Non-pigmented ciliary epithelial cell (primary cell): Measurements from ENCODE around the gene PIGH.
A peak's percentile ranks its signal among the peaks of the same experiment; 100 is the strongest.

Experiments used
- DNase-seq: peaks from one replicate; pipeline ENCODE4 v3.0.0-alpha.2; 2010; ENCODE audit warnings: low read depth

Gene PIGH

DNA sequence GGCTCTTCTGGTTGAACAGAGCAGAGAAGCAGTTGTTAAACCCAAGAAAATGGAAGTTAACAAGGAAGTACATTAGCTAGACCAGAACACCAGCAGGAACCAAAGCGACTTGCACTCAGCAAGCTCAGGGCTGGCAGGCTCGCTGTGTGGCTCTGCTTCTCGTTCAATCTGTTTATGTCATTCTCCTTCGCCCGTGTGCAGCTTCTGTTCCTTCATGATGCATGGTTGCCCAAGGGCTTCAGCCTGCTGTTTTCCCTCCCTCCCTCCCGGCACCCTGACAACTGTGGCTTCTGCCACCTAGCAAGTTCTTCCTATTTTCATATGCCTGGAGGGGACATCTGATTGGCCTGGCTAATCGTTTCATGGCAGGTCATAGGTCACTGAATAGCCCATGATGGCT, 25.3 kb downstream of the PIGH start:
- no peak for DNase-seq

DNA sequence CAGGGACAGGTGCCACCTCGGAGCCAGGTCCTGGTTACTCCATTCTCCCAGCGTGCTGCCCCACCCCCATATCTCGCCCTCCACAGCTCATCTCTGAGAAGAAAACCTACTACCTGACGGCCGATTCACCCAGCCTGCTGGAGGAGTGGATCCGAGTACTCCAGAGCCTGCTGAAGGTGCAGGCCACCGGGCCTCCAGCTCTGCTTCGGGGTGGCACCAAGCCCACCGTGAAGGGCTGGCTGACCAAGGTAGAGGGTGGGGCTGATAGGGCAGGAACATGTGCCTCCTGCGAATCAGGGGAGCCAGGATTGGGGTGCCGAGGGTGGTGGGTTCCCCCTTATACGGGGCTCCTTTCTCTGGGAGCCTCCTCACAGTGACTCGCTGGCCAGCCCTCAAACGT, 25.9 kb downstream of the PIGH start:
- DNase-seq = no peak

DNA sequence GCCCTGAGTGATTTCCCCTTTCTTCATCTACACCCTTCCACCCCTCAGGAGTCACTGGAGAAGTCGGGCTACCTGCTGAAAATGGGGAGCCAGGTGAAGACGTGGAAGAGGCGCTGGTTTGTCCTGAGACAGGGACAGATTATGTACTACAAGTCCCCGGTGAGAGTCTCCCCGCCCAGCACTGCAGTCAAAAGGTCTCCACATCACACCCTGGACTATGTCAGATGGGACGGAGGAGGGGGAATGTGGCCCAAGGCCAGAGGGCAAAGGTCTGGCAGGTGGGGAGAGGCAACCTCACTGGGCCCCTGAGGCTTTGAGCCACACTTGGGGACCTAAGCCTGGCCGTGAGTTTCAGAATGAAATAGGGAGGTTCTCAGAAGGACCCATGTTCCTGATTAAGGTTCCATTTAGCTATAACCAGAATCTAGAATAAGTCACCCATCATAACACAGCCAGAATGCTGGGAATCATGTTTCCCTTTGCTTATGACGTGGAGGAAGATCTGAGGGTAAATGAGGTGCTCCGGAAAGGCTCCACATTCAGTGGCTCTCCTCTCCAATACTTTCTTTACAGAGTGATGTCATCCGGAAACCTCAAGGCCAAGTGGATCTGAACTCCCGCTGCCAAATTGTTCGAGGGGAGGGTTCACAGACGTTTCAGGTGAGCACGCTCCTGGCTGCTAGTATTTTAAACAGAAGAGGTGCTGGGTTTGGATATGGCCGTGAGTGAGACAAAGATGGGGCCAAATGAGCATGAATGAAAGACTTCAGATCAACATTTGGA, 26.6 kb downstream of the PIGH start:
- no peak for DNase-seq

DNA sequence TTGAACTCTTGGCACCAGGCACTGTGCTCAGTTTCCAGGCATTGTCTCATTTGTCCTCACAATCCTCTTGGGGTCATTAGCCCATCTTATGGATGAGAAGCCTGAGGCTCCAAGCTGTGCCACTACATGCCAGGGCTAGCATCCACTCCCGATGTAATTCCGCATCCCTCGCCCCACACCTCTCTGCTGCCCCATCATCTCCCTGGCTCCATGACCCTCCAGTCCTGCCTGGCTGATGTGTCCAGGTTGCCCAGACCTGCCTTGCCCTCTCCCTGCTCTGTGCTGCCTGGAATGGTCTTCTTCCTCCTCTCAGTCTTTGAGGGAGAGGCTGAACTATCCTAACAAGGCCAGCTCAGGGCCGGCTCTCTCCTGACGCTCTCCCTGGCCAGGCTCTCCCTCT, 27.5 kb downstream of the PIGH start:
- DNase-seq = no peak

DNA sequence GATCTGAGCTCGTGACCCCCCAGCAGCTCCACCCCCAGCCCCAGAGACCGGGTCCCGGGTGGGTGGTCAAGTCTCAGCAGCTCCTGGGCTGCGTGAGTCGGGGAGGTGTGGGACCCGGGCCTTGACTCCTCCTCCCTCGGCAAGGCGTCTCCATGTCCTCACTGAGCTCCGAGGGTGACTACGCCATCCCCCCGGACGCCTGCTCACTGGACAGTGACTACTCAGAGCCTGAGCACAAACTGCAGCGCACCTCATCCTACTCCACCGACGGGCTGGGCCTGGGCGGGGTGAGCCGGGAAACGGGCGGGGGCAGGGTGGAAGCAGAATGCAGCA, 28.1 kb downstream of the PIGH start:
- no peak for DNase-seq

DNA sequence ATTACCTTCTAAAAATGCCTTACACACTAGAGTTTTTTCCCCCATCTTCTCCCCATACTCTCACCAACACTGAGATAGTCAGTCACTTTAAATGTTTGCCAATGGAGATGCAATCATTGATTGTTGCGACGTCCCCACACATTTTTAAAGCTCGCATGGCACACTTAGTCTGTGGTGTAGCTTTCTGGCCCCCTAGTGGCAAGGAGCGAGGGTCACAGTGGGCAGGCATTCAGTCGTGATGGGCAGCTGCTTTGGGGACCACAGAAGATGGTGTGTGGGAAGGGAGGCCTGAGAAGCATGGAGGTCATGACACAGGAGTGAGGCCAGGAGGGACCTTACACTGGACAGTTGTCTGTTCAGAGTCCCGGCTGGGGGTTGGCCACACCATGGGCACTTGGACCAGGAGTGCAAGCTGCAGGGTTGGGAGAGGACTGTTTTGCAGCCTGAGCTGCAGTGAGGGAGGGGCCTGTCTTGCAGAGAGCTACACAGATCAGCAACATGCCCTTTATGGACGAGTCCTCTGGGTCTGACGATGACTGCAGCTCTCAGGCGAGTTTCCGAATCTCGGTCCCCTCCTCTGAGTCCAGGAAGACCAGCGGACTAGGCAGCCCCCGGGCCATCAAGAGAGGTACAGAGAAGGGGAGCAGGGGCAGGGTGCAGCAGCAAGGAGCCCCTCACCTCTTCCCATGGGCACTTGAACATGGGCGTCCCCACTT, 28.6 kb downstream of the PIGH start:
- DNase-seq = no peak

DNA sequence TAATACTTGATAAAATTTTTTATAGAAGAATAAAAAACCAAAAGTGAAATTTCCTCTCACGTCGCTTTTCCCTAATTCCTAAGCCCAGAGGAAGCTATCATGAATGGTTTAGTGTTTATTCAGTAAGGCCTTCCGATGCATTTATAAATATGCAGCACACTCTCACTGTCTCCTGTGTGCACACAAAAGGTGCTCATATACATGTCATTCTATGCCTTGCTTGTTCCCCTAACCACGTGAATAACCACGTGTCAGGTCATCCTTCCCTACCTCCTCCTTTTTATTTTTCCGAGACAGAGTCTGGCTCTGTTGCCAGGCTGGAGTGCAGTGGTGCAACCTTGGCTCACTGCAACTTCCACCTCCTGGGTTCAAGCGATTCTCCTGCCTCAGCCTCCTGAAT, 29.6 kb downstream of the PIGH start:
- DNase-seq = no peak

DNA sequence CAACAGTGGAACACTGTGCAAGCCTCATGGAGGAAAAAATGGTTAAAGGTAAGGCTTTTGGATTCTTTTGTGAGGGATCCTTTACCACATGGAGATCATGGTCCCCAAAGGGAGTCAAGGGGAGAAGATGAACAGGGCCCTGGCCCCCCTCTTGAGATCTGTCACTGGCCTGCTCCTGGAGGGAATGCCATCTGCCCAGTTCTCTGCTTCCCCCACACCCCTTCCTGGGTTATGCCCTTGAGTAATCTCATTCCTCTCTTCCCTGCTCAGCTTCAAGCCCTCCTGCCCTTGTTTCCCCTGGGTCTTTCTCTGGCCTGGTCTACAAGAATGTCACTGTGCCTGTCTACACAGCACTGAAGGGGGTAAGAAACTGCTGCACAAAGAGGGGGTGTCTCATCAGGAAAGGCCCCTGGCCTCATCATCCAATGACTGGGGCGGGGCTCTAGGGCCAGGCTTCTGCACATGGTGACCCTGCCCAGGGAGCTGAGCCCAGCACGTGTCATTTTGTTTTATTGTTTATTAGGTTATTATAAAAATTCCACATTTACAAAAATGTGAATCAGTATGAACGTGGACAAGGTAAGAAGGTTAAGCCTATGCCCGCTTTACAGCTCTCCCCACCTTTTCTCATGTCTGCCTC, 30.3 kb downstream of the PIGH start:
- DNase-seq = no peak

DNA sequence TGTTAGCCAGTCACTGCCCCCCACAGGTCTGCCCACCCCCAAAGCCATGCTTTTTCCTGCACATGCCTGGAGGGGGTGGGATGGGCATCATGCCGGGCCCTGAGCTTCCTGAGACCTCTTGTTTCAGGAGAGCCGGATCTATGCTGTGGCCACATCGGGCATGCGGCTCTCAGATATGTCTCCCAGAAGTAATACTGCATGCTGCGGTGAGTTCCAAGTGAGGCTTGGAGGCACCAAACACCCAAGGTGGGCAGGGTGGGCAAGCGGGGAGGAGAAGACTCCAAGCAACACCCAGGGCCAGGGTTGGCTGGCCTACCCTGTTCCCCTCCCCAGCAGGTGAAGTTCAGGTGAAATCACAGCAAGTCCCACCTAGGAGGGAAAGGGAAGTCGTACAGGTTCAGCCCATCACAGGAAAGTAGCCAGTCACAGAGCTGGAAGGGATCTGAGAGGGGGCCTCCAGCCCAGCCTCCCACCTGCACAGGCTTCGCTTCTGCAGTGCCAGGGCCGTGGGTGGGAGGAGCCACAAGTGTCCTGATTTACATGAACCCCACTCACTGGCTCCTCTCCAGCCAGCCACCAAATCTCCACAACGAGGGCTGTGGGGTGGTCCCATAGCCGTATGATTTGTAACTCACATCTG, 30.9 kb downstream of the PIGH start:
- no peak for DNase-seq

DNA sequence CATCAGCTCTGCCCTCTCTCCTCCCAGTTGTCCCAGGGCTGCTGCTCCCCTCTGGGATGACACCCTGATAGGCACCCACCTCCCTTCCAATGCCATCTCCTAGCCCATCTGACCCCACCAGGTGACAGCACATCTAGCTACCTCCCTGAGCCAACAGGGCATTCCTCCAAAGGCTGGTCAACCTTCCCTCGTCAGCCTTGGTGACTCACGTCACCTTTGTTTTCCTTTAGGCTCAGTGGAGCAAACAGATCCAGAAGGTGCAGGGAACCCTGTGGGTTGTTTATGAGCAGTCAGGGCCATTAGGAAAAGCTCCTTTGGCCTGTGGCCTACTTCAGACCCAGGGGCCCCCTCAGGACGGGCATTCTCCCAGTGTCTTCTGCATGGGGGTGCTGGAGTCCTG, 32.4 kb downstream of the PIGH start:
- no peak for DNase-seq

DNA sequence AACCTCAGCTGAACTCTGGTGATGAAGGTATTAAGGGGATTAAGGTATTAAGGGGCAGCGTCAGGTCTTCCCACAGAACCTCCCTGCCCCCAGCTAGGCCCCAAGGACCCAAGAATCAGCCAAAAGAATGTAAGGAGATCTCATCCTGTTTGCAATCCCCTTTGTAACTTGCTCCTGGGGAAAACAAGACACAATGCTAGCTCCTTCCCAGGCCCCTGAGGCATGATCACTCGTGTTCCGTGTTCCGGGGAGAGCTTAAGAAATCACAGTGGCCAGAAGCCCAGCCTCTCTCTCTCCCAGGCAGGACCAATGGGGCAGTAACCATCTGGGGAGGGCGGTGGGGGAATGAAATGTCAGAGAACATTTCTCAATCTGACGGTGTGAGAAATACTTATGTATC, 33.2 kb downstream of the PIGH start:
- no peak for DNase-seq

DNA sequence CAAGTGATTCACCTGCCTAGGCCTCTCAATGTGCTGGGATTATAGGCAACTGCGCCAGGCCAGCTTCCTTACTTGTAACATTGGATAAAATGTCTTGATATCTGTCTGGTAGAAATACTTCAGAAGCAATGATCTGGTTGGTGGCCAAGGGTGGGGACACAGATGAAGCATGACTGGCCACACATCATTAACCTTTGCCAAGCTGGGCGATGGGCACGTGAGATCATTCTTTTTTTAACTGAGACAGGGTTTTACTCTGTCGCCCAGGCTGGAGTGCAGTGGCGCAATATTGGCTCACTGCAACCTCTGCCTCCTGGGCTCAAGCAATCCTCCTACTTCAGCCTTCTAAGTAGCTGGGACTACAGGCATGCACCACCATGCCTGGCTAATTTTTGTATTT, 35.8 kb downstream of the PIGH start:
- no peak for DNase-seq

DNA sequence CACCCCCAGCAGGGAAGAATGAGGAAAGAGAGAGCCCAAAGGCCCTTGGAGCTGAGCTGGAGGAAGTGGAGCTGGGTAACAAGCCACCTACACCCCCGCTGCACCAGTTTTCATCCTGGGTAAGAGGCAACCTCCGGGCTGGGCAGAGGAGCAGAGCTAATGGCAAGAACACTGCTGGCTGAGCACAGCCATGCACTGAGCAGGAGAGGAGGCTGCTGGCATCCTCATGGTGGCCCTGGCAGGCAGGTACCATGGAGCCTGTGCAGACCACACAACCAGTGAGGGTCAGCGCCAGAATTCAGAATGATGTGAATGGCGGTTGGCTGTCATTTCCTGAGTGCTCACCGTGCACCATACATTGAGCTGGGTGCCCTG, 37.3 kb downstream of the PIGH start:
- no peak for DNase-seq

DNA sequence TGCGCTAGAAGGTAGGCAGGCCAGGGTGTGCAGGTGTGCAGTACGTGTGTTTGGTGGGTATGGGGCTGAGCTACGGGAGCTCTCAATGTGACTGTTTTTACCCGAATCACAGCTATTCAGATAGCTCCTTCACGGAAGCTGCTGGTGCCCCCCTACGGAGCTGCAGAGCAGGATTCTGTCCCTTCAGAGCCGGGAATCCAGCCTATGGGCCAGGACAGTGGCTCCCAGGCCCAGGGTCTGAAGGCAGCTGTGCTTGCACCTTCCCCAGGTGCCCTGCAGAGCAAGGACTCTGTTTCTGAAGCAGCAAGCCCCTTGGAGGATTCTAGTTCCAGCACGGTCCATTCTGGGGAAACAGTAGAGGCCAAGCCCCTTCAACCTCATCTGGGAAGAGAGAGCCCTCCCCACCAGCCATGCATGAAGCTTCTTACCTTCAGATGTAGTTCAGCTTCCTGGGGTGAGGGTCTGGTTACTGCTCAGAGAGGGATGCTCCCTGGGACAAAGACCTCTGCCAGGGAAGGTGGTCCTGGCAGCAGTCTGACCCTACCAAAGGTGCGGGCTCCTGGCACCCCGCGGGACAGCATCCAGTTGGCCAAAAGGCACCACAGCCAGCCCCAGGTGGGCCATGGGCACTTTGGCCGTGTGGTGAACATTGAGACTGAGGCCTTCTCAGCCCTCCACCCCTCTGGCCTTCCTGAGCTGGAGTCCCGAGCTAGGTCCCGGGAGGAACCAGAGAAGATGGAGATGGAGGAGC, 37.9 kb downstream of the PIGH start:
- DNase-seq = no peak

DNA sequence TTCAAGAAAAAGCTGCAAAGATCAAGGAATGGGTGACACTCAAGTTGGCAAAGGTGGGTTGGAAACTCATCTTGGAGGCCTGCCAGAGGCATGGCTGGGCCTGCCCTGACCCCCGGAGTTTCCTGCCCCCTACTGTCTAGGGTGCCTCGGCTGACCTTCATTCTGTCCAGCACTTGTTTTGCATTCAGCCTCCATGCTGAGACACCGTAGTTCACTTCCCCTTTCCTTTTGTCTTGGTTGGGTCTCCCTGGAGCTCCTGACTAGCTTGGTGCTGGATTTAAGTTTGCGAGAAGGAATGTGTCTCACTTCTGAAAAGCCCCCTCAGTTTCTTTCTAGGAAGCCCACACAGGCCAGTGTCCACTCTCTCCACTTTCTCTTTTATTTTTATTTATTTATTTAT, 40.4 kb downstream of the PIGH start:
- no peak for DNase-seq

DNA sequence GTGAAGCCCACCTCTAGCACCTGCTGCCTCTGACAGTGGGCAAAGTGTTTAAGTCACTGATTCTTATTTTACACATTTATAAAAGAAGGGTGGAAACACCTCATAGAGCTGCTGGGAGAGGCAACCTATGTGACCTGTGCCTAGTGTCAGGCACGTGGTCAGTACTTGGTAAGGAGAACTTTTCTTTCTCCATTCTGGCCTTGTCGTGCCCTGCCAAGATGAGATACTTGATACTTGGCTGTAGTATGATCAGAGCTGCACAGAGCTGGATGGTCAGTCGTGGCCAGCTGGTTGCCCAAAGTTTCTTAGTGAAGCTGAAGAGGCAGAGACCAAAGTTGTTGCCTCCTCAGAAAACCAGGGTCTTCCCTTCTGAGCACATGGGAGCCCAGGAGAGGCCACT, 42.4 kb downstream of the PIGH start:
- DNase-seq = no peak

DNA sequence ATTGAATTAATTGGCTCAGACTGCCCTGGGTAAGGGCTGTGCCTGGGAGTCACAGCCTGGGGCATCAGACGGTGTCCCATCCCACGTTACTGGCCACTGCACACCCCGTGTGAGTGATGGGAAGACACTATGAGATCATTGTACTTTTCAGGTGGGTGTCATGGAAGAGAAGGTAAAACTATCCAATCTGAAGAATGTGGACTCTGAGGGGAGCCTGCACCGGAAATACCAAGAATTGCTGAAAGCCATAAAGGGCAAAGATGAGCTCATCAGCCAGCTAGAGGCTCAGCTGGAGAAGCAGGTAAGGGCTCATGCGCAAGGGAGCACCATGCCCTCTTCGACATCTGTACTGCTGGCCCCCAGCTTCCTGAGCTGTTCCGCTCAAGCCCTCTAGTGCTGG, 43.0 kb downstream of the PIGH start:
- DNase-seq = peak; percentile 37

DNA sequence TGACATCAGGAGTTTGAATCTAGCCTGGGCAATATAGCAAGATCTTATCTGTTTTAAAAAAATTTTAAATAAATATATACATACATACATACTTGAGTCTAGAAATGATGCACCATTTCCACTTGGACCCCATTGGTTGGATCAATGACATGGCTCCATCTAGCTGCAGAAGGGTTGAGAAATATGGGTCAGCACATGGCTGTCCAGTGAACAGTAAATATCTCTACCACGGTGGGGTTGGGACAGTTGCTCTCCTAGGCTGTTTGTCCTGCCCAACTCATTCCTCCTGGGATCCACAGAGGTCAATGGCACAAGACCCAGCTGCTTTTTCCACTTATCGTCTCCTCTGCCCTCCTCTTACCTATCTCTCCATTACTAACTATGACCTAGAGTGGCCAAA, 43.4 kb downstream of the PIGH start:
- no peak for DNase-seq

DNA sequence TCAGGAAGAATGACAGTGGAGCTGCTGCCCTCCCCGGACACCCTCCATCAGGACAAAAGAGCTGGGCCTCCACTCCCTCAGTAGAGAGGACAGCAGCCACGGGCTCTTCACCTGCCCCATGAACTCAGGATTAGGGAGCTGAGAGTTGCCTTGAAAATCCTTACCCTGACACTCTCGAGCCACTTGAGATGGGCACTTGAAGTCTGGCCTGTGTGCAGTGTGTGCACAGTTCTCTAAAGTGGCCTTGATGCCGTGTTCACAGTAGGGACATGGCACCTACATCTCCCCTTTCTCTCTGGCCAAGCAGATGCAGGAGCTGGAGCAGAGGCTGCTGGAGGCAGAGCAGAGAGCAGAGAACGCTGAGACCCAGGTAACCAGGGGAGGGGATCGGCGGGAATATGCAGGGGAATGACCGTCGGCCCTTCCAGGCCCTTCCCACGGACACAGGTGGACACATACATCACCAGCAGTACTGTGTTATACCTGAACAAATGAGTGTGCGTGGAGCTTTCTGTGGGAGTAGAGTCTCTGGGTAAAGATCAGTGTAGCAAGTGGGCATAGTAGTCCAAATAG, 44.5 kb downstream of the PIGH start:
- no peak for DNase-seq

DNA sequence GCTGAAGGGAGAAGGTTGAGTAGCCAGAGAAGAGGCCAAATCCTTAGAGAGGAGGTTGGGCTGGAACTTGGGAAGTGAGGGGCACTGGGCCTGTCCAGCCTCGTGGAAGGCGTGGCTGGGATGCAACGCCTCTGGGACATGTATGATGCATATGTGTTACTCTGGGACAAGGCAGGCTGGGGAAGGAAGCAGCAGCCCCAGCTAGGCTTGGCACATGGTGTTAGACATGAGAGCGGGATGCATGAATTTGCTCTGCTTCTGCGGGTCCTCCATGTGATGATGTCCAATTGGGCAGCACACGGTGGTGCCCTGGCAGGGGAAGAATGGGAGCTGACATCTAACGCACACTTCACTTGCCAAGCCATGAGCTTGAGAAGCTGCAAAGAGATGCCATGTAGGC, 45.7 kb downstream of the PIGH start:
- no peak for DNase-seq

DNA sequence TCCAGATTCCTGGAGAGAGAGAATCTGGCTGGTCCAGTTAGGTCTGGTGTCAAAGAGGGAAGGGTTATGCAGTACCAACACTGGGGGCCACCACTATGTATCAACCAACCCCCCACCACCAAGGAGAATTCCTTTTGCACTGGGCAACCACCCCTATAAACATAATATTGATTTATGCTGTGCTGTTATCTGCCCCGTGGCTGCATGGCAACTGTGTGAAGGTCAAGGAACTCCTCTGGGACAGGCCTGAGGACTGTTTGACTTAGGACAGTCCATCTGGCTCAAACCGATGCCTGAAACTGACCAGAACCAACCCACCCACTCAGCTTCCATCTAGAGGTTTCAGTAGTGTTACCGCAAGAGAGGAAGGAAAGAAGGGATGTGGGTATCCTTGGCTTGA, 46.5 kb downstream of the PIGH start:
- no peak for DNase-seq

DNA sequence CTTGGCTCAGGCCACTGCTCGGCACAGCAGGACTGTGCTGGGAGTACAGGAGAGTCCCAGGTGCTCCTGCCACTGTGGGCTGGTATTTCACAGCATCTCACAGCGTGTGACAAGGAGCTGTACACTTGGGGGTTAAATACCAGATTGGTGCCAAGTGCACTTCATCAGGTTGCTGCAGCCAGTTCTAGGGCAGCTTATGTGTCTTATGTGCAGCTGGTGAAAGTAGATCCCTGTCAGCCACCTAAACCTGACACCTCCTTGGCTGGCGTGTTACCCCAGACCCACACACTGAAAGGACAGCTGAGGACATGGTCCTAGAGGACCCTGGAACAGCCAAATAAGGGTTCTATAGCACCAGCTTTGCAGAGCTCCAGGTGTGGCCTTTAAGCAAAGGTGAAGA, 48.1 kb downstream of the PIGH start:
- no peak for DNase-seq
